Measurements from ENCODE around the gene ATP6V1C2. TPM values are rescaled to one million over a fixed set of nuclear protein-coding genes. Genes with fewer than 3 reads are reported as not detected.

Gene ATP6V1C2
- total RNA-seq, 1 donor from 2014 or later: 0.14 TPM

GRCh38 chr2:10750610-10751009, 29.2 kb downstream of the ATP6V1C2 start:
- Histone ChIP-seq H4K20me1 (ENCODE audit: insufficient read depth, low read length) (no peaks in the 10 kb centered on the region), H3K79me2 (ENCODE audit: insufficient read depth, low read length) (no peaks in the 10 kb centered on the region), H3K4me2 (ENCODE audit: low read length) (no peak overlapping the region), H3K9me3 (ENCODE audit: insufficient read depth, low read depth, low read length) (no peaks in the 10 kb centered on the region), H3K27ac (ENCODE audit: low read depth, low read length) (no peak overlapping the region), H3K4me3 (ENCODE audit: insufficient read depth, low read depth, low read length) (no peak overlapping the region), H3K4me1 (ENCODE audit: insufficient read depth, low read length) (no peaks in the 10 kb centered on the region), H3K9ac (ENCODE audit: low read length) (no peak overlapping the region), H3K27me3 (ENCODE audit: insufficient read depth, low read length) (no peaks in the 10 kb centered on the region), H3K36me3 (ENCODE audit: insufficient read depth, low read length) (no peaks in the 10 kb centered on the region), H2AFZ (ENCODE audit: low read depth, low read length) (no peak overlapping the region)
- DNase-seq (ENCODE audit: low read depth) (peak; percentile 11), FAIRE-seq (no peak)
- Mint-ChIP-seq H3K4me1 (ENCODE audit: low read depth, unreplicated experiment) (no peaks in the 10 kb centered on the region), H3K27ac (ENCODE audit: unreplicated experiment) (no peak overlapping the region), H3K9me3 (ENCODE audit: unreplicated experiment) (no peaks in the 10 kb centered on the region), H3K27me3 (ENCODE audit: low read depth, unreplicated experiment) (peaks cover 20% of the 10 kb centered on the region), H3K4me3 (ENCODE audit: unreplicated experiment) (no peak overlapping the region), H3K36me3 (ENCODE audit: low read depth, unreplicated experiment) (no peaks in the 10 kb centered on the region)
- TF ChIP-seq, protein P1, sequence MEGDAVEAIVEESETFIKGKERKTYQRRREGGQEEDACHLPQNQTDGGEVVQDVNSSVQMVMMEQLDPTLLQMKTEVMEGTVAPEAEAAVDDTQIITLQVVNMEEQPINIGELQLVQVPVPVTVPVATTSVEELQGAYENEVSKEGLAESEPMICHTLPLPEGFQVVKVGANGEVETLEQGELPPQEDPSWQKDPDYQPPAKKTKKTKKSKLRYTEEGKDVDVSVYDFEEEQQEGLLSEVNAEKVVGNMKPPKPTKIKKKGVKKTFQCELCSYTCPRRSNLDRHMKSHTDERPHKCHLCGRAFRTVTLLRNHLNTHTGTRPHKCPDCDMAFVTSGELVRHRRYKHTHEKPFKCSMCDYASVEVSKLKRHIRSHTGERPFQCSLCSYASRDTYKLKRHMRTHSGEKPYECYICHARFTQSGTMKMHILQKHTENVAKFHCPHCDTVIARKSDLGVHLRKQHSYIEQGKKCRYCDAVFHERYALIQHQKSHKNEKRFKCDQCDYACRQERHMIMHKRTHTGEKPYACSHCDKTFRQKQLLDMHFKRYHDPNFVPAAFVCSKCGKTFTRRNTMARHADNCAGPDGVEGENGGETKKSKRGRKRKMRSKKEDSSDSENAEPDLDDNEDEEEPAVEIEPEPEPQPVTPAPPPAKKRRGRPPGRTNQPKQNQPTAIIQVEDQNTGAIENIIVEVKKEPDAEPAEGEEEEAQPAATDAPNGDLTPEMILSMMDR (IDR thresholded peaks at IDR 0.05; ENCODE audit: insufficient read depth, low read depth, low read length): no peak
- no peak for TF ChIP-seq EZH2 (IDR thresholded peaks at IDR 0.05; ENCODE audit: insufficient read depth, low read length)

DNA sequence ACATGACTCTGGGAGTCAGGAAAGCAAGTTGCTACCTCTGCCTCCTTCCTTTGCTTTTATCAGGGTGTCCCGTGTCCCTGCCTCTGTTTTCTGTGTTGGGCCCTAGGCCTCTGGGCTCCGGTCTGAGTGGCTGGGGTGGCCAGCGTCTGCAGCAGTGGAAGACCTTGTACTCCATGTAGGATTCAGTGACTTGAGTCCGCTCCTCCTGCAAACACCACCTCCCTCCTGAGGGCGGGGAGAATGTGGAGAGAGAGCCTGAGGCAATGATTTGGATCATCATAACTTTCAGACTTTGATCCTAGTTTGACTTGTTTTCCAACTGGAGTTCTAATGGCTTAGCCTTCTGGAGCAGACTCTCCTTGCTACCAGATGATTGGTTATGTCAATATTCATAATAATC, 30.8 kb downstream of the ATP6V1C2 start:
- H3K27ac Mint-ChIP-seq (ENCODE audit: unreplicated experiment): no peak overlapping the region
- H3K4me3 Mint-ChIP-seq (ENCODE audit: unreplicated experiment): peak overlapping the region; percentile 40
- peaks cover 21% of the 10 kb centered on the region for H3K27me3 Mint-ChIP-seq (ENCODE audit: low read depth, unreplicated experiment)
- DNase-seq (ENCODE audit: low read depth): no peak
- no peak overlapping the region for H2AFZ ChIP-seq (ENCODE audit: low read depth, low read length)
- TF ChIP-seq EZH2 (IDR thresholded peaks at IDR 0.05; ENCODE audit: insufficient read depth, low read length): no peak
- TF ChIP-seq, protein P1 (IDR thresholded peaks at IDR 0.05; ENCODE audit: insufficient read depth, low read depth, low read length): no peak
- H3K27me3 ChIP-seq (ENCODE audit: insufficient read depth, low read length): no peaks in the 10 kb centered on the region
- no peaks in the 10 kb centered on the region for H4K20me1 ChIP-seq (ENCODE audit: insufficient read depth, low read length)
- no peak overlapping the region for H3K9ac ChIP-seq (ENCODE audit: low read length)
- H3K4me1 Mint-ChIP-seq (ENCODE audit: low read depth, unreplicated experiment): no peaks in the 10 kb centered on the region
- H3K79me2 ChIP-seq (ENCODE audit: insufficient read depth, low read length): no peaks in the 10 kb centered on the region
- H3K36me3 Mint-ChIP-seq (ENCODE audit: low read depth, unreplicated experiment): no peaks in the 10 kb centered on the region
- no peaks in the 10 kb centered on the region for H3K4me1 ChIP-seq (ENCODE audit: insufficient read depth, low read length)
- H3K4me2 ChIP-seq (ENCODE audit: low read length): no peak overlapping the region
- no peak overlapping the region for H3K27ac ChIP-seq (ENCODE audit: low read depth, low read length)
- no peaks in the 10 kb centered on the region for H3K9me3 Mint-ChIP-seq (ENCODE audit: unreplicated experiment)
- no peaks in the 10 kb centered on the region for H3K9me3 ChIP-seq (ENCODE audit: insufficient read depth, low read depth, low read length)
- H3K4me3 ChIP-seq (ENCODE audit: insufficient read depth, low read depth, low read length): no peak overlapping the region
- H3K36me3 ChIP-seq (ENCODE audit: insufficient read depth, low read length): no peaks in the 10 kb centered on the region
- no peak for FAIRE-seq

DNA sequence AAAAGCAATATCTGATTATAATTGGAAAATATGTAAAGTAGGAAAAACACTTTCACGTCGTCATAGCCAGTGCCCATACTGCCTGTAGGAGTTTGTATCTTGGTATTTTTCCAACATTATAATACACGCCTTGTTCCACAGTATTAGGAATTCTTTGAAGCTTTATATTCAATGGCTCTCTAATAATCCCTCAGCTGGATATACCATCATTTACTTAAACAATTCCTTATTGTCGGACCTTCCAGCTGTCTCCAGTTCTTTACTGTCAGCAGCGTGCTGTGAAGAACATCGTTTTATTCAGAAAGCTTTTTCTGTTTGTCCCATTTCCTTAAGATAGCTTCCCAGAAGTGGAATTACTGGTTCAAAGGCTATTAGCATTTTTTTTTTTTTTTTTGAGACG, 31.7 kb downstream of the ATP6V1C2 start:
- Mint-ChIP-seq H3K27ac (ENCODE audit: unreplicated experiment) (no peak overlapping the region), H3K9me3 (ENCODE audit: unreplicated experiment) (no peaks in the 10 kb centered on the region), H3K4me1 (ENCODE audit: low read depth, unreplicated experiment) (no peaks in the 10 kb centered on the region), H3K36me3 (ENCODE audit: low read depth, unreplicated experiment) (no peaks in the 10 kb centered on the region), H3K4me3 (ENCODE audit: unreplicated experiment) (no peak overlapping the region), H3K27me3 (ENCODE audit: low read depth, unreplicated experiment) (peaks cover 21% of the 10 kb centered on the region)
- no peaks in the 10 kb centered on the region for H3K27me3 ChIP-seq (ENCODE audit: insufficient read depth, low read length)
- H3K4me1 ChIP-seq (ENCODE audit: insufficient read depth, low read length): no peaks in the 10 kb centered on the region
- no peaks in the 10 kb centered on the region for H3K36me3 ChIP-seq (ENCODE audit: insufficient read depth, low read length)
- no peak overlapping the region for H3K4me3 ChIP-seq (ENCODE audit: insufficient read depth, low read depth, low read length)
- FAIRE-seq (no peak), DNase-seq (ENCODE audit: low read depth) (no peak)
- no peak overlapping the region for H2AFZ ChIP-seq (ENCODE audit: low read depth, low read length)
- TF ChIP-seq EZH2 (IDR thresholded peaks at IDR 0.05; ENCODE audit: insufficient read depth, low read length): no peak
- TF ChIP-seq, protein P1 (IDR thresholded peaks at IDR 0.05; ENCODE audit: insufficient read depth, low read depth, low read length): no peak
- H3K9me3 ChIP-seq (ENCODE audit: insufficient read depth, low read depth, low read length): no peaks in the 10 kb centered on the region
- H3K79me2 ChIP-seq (ENCODE audit: insufficient read depth, low read length): no peaks in the 10 kb centered on the region
- H3K27ac ChIP-seq (ENCODE audit: low read depth, low read length): no peak overlapping the region
- no peak overlapping the region for H3K9ac ChIP-seq (ENCODE audit: low read length)
- H4K20me1 ChIP-seq (ENCODE audit: insufficient read depth, low read length): no peaks in the 10 kb centered on the region
- no peak overlapping the region for H3K4me2 ChIP-seq (ENCODE audit: low read length)
